ENCODE measurements around the gene EVA1A. TPM values are rescaled to one million over a fixed set of nuclear protein-coding genes. Genes with fewer than 3 reads are reported as not detected.

The EVA1A gene
- total and polyA plus RNA-seq, 2 experiments from 2014 or later = 4.6 to 7.9 TPM

DNA sequence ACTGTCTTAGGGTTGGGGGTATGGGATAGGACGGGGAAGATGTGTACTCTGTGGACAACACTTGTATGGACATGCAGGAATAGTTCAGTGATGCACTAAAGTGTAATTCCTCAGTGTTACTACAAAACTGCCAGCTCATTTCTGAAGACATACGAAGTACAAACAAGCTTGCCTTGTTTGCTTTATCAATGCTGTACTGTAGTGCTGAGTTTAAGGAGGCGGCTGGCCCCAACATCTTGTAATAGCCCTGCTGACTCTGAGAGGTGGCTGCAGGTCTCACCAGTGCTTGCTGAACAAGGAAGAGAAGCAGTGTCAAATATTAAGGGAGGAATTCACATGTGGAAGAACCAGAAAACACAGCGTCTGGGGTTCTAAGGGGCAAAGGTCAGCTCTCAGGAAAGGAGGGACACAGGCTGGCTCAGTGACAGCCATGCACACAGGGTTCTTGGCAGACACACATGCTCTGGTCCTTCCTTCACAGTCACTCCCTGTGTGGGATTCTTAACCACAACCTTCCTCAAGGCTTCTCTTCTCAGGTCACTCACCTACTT, 39.8 kb upstream of the EVA1A start:
- no peak overlapping the region for H3K4me3 Mint-ChIP-seq
- H3K27me3 Mint-ChIP-seq (ENCODE audit: insufficient read depth, low read depth, poor library complexity) = peaks cover 3% of the 10 kb centered on the region
- Histone ChIP-seq H3K4me1 (ENCODE audit: insufficient read depth) (no peaks in the 10 kb centered on the region), H3K9me2 (ENCODE audit: insufficient read depth) (peaks cover 4% of the 10 kb centered on the region; the same call in 1 of the 2 replicates), H3K79me2 (replicated peaks; ENCODE audit: insufficient read depth) (no peaks in the 10 kb centered on the region), H3K27me3 (ENCODE audit: insufficient read depth) (no peaks in the 10 kb centered on the region), H3K36me3 (ENCODE audit: insufficient read depth) (no peaks in the 10 kb centered on the region), H4K20me1 (replicated peaks; ENCODE audit: insufficient read depth) (no peaks in the 10 kb centered on the region), H3K27ac (ENCODE audit: low read depth) (no peak overlapping the region), H2AFZ (no peak overlapping the region), H3K4me2 (no peak overlapping the region), H3K4me3 (no peak overlapping the region), H3F3A (replicated peaks; ENCODE audit: low read depth) (no peaks in the 10 kb centered on the region)
- no peak for DNase-seq (ENCODE audit: low spot score)
- H3K27ac Mint-ChIP-seq = no peak overlapping the region
- ATAC-seq = no peak
- TF ChIP-seq ZNF114 (CRISPR knock-in tag; IDR thresholded peaks at IDR 0.05) (no peak), POLR2AphosphoS5 (IDR thresholded peaks at IDR 0.05; ENCODE audit: low read depth) (no peak), JUNB (IDR thresholded peaks at IDR 0.05; ENCODE audit: unreplicated experiment) (no peak), EZH2phosphoT487 (IDR thresholded peaks at IDR 0.05; ENCODE audit: unreplicated experiment) (no peak), EZH2 (IDR thresholded peaks at IDR 0.05; ENCODE audit: low read depth, unreplicated experiment) (no peak), STAT1 (IDR thresholded peaks at IDR 0.05; ENCODE audit: unreplicated experiment) (no peak), CTCF (conservative IDR thresholded peaks at IDR 0.05; ENCODE audit: low read depth in 2 of 2) (no peak), REST (IDR thresholded peaks at IDR 0.05; ENCODE audit: unreplicated experiment) (no peak), NANOG (IDR thresholded peaks at IDR 0.05; ENCODE audit: borderline replicate concordance) (no peak), ZNF331 (CRISPR knock-in tag; IDR thresholded peaks at IDR 0.05; ENCODE audit: low read depth) (no peak), ZNF462 (CRISPR knock-in tag; IDR thresholded peaks at IDR 0.05) (no peak), CREB1 (CRISPR knock-in tag; IDR thresholded peaks at IDR 0.05; ENCODE audit: low read depth) (no peak)
- TF ChIP-seq, protein P1, sequence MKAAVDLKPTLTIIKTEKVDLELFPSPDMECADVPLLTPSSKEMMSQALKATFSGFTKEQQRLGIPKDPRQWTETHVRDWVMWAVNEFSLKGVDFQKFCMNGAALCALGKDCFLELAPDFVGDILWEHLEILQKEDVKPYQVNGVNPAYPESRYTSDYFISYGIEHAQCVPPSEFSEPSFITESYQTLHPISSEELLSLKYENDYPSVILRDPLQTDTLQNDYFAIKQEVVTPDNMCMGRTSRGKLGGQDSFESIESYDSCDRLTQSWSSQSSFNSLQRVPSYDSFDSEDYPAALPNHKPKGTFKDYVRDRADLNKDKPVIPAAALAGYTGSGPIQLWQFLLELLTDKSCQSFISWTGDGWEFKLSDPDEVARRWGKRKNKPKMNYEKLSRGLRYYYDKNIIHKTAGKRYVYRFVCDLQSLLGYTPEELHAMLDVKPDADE (IDR thresholded peaks at IDR 0.05) = no peak
- H3K4me1 Mint-ChIP-seq = no peaks in the 10 kb centered on the region
- H3K9me3 Mint-ChIP-seq = no peaks in the 10 kb centered on the region
- no peaks in the 10 kb centered on the region for H3K36me3 Mint-ChIP-seq (ENCODE audit: low read depth)
